ENCODE measurements around the gene SPNS1.
A peak's percentile ranks its signal among the peaks of the same experiment; 100 is the strongest.
"Not testable (repeated sequence)": the region's sequence is repeated elsewhere in the genome, so short reads cannot be mapped to it uniquely, and the experiment has no call there.

SPNS1 gene

GRCh38 chr16:28974437-28975157 lies at the start of gene SPNS1:
SPNS1 (plus strand) TSS chr16:28974778; CDS start chr16:28975152, 374 bp downstream.
- peak within 1 kb of the TSS; percentile 99 for H3K4me3 ChIP-seq (ENCODE audit: low read depth, low read length)
- H3K9me3 ChIP-seq (ENCODE audit: control insufficient read depth, insufficient read depth, low read depth, low read length): no peaks in the 10 kb centered on the region
- no peaks in the 10 kb centered on the region for H3K27me3 ChIP-seq (ENCODE audit: control insufficient read depth, insufficient read depth, low read length)
- peaks cover 3% of the 10 kb centered on the region; the same call in 1 of the 2 replicates for H3K4me1 ChIP-seq (ENCODE audit: control insufficient read depth, insufficient read depth, low read length)
- H3K36me3 ChIP-seq (ENCODE audit: control insufficient read depth, insufficient read depth, low read length): peaks cover 2% of the 10 kb centered on the region; the same call in 1 of the 2 replicates
- H3K9ac ChIP-seq (ENCODE audit: low read length): peak within 1 kb of the TSS; percentile 91
- no peak within 1 kb of the TSS for H3K27ac ChIP-seq (ENCODE audit: low read depth, low read length)

- Histone ChIP-seq H3K9ac (ENCODE audit: low read length) (peak overlapping the region; percentile 93), H3K36me3 (ENCODE audit: control insufficient read depth, insufficient read depth, low read length) (no peaks in the 10 kb centered on the region; the same call in 1 of the 2 replicates), H3K27me3 (ENCODE audit: control insufficient read depth, insufficient read depth, low read length) (no peaks in the 10 kb centered on the region), H3K9me3 (ENCODE audit: control insufficient read depth, insufficient read depth, low read depth, low read length) (no peaks in the 10 kb centered on the region), H3K4me3 (ENCODE audit: low read depth, low read length) (peak overlapping the region; percentile 69), H3K4me1 (ENCODE audit: control insufficient read depth, insufficient read depth, low read length) (peaks cover 3% of the 10 kb centered on the region; the same call in 1 of the 2 replicates), H3K27ac (ENCODE audit: low read depth, low read length) (peak overlapping the region; percentile 95)
These were observed 49.0 kb upstream of the SPNS1 start for GRCh38 chr16:28925386-28926228.

GRCh38 chr16:28926284-28926683 lies 48.3 kb upstream of the SPNS1 start:
- H3K27ac ChIP-seq (ENCODE audit: low read depth, low read length); H3K27me3 ChIP-seq (ENCODE audit: control insufficient read depth, insufficient read depth, low read length); H3K4me1 ChIP-seq (ENCODE audit: control insufficient read depth, insufficient read depth, low read length); H3K9me3 ChIP-seq (ENCODE audit: control insufficient read depth, insufficient read depth, low read depth, low read length); H3K36me3 ChIP-seq (ENCODE audit: control insufficient read depth, insufficient read depth, low read length): not testable (repeated sequence)
- Histone ChIP-seq H3K4me3 (ENCODE audit: low read depth, low read length) (peak overlapping the region; percentile 69), H3K9ac (ENCODE audit: low read length) (peak overlapping the region; percentile 93)

GRCh38 chr16:28927815-28928214 lies 46.8 kb upstream of the SPNS1 start:
- Histone ChIP-seq H3K4me1 (ENCODE audit: control insufficient read depth, insufficient read depth, low read length) (peaks cover 3% of the 10 kb centered on the region; the same call in 1 of the 2 replicates), H3K9me3 (ENCODE audit: control insufficient read depth, insufficient read depth, low read depth, low read length) (no peaks in the 10 kb centered on the region), H3K27me3 (ENCODE audit: control insufficient read depth, insufficient read depth, low read length) (no peaks in the 10 kb centered on the region), H3K36me3 (ENCODE audit: control insufficient read depth, insufficient read depth, low read length) (no peaks in the 10 kb centered on the region), H3K9ac (ENCODE audit: low read length) (no peak overlapping the region), H3K27ac (ENCODE audit: low read depth, low read length) (no peak overlapping the region), H3K4me3 (ENCODE audit: low read depth, low read length) (no peak overlapping the region)

GRCh38 chr16:28930203-28930602 lies 44.4 kb upstream of the SPNS1 start:
- Histone ChIP-seq H3K4me3 (ENCODE audit: low read depth, low read length) (no peak overlapping the region), H3K4me1 (ENCODE audit: control insufficient read depth, insufficient read depth, low read length) (no peaks in the 10 kb centered on the region), H3K9me3 (ENCODE audit: control insufficient read depth, insufficient read depth, low read depth, low read length) (no peaks in the 10 kb centered on the region), H3K27me3 (ENCODE audit: control insufficient read depth, insufficient read depth, low read length) (no peaks in the 10 kb centered on the region), H3K9ac (ENCODE audit: low read length) (no peak overlapping the region), H3K27ac (ENCODE audit: low read depth, low read length) (no peak overlapping the region), H3K36me3 (ENCODE audit: control insufficient read depth, insufficient read depth, low read length) (no peaks in the 10 kb centered on the region)

GRCh38 chr16:28930652-28931051 lies 43.9 kb upstream of the SPNS1 start:
- H3K9ac ChIP-seq (ENCODE audit: low read length): no peak overlapping the region
- H3K36me3 ChIP-seq (ENCODE audit: control insufficient read depth, insufficient read depth, low read length): no peaks in the 10 kb centered on the region
- no peaks in the 10 kb centered on the region for H3K27me3 ChIP-seq (ENCODE audit: control insufficient read depth, insufficient read depth, low read length)
- no peak overlapping the region for H3K27ac ChIP-seq (ENCODE audit: low read depth, low read length)
- H3K9me3 ChIP-seq (ENCODE audit: control insufficient read depth, insufficient read depth, low read depth, low read length): no peaks in the 10 kb centered on the region
- no peaks in the 10 kb centered on the region for H3K4me1 ChIP-seq (ENCODE audit: control insufficient read depth, insufficient read depth, low read length)
- H3K4me3 ChIP-seq (ENCODE audit: low read depth, low read length): no peak overlapping the region

GRCh38 chr16:28931801-28932225 lies 42.8 kb upstream of the SPNS1 start, which contains the start of gene CD19:
CD19 (plus strand) TSS chr16:28931971; CDS start chr16:28932001, 30 bp downstream.
- Histone ChIP-seq H3K9me3 (ENCODE audit: control insufficient read depth, insufficient read depth, low read depth, low read length) (no peaks in the 10 kb centered on the region), H3K36me3 (ENCODE audit: control insufficient read depth, insufficient read depth, low read length) (no peaks in the 10 kb centered on the region), H3K27me3 (ENCODE audit: control insufficient read depth, insufficient read depth, low read length) (no peaks in the 10 kb centered on the region), H3K27ac (ENCODE audit: low read depth, low read length) (no peak within 1 kb of the TSS), H3K4me1 (ENCODE audit: control insufficient read depth, insufficient read depth, low read length) (peaks cover 5% of the 10 kb centered on the region), H3K4me3 (ENCODE audit: low read depth, low read length) (no peak within 1 kb of the TSS), H3K9ac (ENCODE audit: low read length) (no peak within 1 kb of the TSS)

GRCh38 chr16:28932339-28933141 lies 42.0 kb upstream of the SPNS1 start:
- Histone ChIP-seq H3K27me3 (ENCODE audit: control insufficient read depth, insufficient read depth, low read length) (no peaks in the 10 kb centered on the region), H3K27ac (ENCODE audit: low read depth, low read length) (no peak overlapping the region), H3K4me3 (ENCODE audit: low read depth, low read length) (no peak overlapping the region), H3K9me3 (ENCODE audit: control insufficient read depth, insufficient read depth, low read depth, low read length) (no peaks in the 10 kb centered on the region), H3K36me3 (ENCODE audit: control insufficient read depth, insufficient read depth, low read length) (no peaks in the 10 kb centered on the region), H3K4me1 (ENCODE audit: control insufficient read depth, insufficient read depth, low read length) (peaks cover 5% of the 10 kb centered on the region), H3K9ac (ENCODE audit: low read length) (no peak overlapping the region)

GRCh38 chr16:28933171-28933570 lies 41.4 kb upstream of the SPNS1 start:
- Histone ChIP-seq H3K9ac (ENCODE audit: low read length) (no peak overlapping the region), H3K27ac (ENCODE audit: low read depth, low read length) (no peak overlapping the region)

GRCh38 chr16:28935346-28935745 lies 39.2 kb upstream of the SPNS1 start:
- H3K9ac ChIP-seq (ENCODE audit: low read length): no peak overlapping the region
- no peak overlapping the region for H3K4me3 ChIP-seq (ENCODE audit: low read depth, low read length)

More at GRCh38 chr16:28933171-28933570, 41.4 kb upstream of the SPNS1 start:
- no peak overlapping the region for H3K4me3 ChIP-seq (ENCODE audit: low read depth, low read length)
- H3K4me1 ChIP-seq (ENCODE audit: control insufficient read depth, insufficient read depth, low read length): peaks cover 5% of the 10 kb centered on the region
- H3K36me3 ChIP-seq (ENCODE audit: control insufficient read depth, insufficient read depth, low read length): no peaks in the 10 kb centered on the region
- H3K9me3 ChIP-seq (ENCODE audit: control insufficient read depth, insufficient read depth, low read depth, low read length): no peaks in the 10 kb centered on the region
- no peaks in the 10 kb centered on the region for H3K27me3 ChIP-seq (ENCODE audit: control insufficient read depth, insufficient read depth, low read length)

More at GRCh38 chr16:28935346-28935745, 39.2 kb upstream of the SPNS1 start:
- peaks cover 5% of the 10 kb centered on the region for H3K4me1 ChIP-seq (ENCODE audit: control insufficient read depth, insufficient read depth, low read length)
- no peaks in the 10 kb centered on the region for H3K27me3 ChIP-seq (ENCODE audit: control insufficient read depth, insufficient read depth, low read length)
- no peaks in the 10 kb centered on the region for H3K9me3 ChIP-seq (ENCODE audit: control insufficient read depth, insufficient read depth, low read depth, low read length)
- no peaks in the 10 kb centered on the region for H3K36me3 ChIP-seq (ENCODE audit: control insufficient read depth, insufficient read depth, low read length)
- H3K27ac ChIP-seq (ENCODE audit: low read depth, low read length): no peak overlapping the region
